Stimulated activated CD4-positive, alpha-beta T cell treated with anti-CD3 and anti-CD28 coated beads, TNF-alpha, amount 100 ng/mL, for 48 hours (primary cell): ENCODE results near the gene SLC35F3.

ENCODE experiments used
- DNase-seq, 3 donors: peaks; one replicate each; pipeline ENCODE4 v3.0.0-alpha.2; 2020; ENCODE audit warnings: low read depth in 3 of 3

Gene SLC35F3

DNA sequence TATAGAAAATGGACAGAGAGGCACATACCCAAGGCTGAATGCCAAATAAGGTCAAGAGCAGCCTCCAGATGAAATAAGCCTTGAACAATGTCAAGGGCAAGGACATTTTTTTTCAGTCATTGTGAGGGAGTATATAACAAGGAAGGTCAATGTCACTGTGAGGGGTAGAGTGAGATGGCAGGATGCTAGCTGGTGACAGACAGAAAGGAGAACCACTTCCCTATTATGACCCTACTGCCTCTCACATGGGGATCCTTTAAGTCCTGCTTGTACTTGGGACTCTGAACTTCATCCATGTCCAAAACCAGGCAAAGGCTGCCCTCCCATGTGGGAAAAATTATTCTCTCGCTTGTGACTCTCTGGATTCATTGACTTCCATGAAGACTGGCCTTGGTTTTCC, 349.3 kb downstream of the SLC35F3 start:
- no peak for DNase-seq

- no peak for DNase-seq
Measured at GRCh38 chr1:234256359-234256758, 351.9 kb downstream of the SLC35F3 start.

GRCh38 chr1:234258071-234258470, 353.6 kb downstream of the SLC35F3 start:
- DNase-seq = no peak

GRCh38 chr1:234260578-234260977, 356.1 kb downstream of the SLC35F3 start:
- peak in 2 of 3 donors; percentile 8 to 16 for DNase-seq

- DNase-seq = no peak
Measured at GRCh38 chr1:234261545-234261944, 357.1 kb downstream of the SLC35F3 start.

GRCh38 chr1:234262007-234262753, 357.7 kb downstream of the SLC35F3 start:
- DNase-seq = no peak

DNA sequence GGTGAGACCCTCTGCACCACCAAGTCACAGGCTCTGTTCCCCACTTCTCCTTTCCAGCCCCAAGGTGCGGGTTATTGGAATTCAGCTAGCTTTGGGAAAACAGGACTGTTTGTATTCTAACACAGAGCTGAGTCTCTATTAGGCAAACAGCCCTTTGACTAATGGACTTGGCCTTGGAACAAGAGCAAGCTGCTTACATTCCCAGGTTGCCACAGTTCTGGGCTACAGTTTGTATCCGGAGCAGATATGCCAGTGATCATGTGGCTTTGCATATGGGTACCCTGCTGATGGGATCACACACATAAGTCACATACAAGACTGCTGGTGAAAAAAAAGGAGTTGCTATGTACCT, 358.3 kb downstream of the SLC35F3 start:
- no peak for DNase-seq

- DNase-seq = no peak
Measured at GRCh38 chr1:234264832-234265231, 360.4 kb downstream of the SLC35F3 start.

GRCh38 chr1:234265321-234265720, 360.8 kb downstream of the SLC35F3 start:
- no peak for DNase-seq

DNA sequence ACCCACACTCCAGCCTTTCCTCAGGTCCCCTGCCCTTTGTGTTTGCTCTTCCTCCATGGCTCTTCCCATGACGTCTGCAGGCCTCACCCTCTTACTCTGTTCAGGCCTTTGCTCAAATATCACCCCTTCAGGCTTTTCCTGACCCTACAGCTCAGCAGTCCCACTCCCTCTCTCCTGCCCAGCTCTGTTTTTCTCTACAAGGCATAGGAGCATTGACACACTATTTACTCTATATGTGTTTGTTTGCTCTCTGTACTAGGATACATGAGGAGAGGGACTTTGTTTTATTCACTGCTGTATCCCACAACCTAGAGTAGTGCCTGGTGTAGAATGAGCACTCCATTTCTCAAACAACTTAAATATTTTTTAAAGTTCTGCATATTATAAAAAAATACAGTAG, 361.4 kb downstream of the SLC35F3 start:
- no peak for DNase-seq

GRCh38 chr1:234270093-234270492, 365.6 kb downstream of the SLC35F3 start:
- DNase-seq = no peak

DNA sequence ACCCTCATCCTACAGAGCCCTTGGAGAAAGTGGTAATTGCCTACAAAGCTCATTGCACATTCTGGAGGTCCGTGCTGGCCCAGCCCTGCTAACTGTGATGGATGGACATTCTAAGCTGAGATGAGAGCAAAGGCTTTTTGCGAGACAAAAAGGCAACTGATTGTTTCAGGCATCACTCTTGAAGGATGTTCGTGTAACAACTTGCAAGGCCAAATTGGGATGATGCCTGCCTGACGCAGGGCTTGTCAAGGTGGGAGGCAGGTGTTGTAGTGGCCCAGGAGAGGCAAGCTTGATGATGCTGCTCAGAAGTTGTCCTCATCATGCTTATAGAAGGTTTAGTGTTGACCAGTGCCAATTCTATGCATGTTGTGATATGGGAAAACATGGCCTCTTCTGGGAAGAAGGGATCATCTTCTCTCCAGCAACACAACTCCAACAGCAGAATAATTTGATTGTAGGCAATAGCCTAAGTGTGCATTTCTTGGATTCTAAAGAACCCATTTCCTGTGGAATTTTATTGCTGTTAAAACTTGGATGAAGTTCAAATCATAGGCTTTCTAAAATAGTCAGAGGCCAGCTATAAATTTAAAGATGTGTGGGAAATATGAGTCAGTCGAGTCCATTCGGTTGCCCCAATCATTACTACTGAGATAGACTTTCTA, 366.2 kb downstream of the SLC35F3 start:
- no peak for DNase-seq

DNA sequence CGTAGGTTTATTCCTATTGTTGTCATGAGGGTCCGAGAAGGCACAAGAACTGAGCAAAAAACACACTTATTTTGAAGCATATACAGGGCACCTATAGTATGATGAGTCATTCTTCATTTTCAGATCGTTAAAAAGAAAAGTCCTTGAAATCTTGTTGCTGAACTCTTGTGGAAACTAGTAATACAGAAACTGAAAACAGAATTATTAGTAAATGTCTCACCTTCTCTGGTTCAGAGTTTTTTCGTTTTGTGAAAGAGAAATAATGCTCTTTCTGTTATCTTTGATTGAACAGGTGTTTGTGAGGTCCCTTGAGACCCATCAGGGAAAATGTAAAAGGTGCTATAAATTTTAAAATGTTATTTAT, 366.7 kb downstream of the SLC35F3 start:
- DNase-seq = no peak

DNA sequence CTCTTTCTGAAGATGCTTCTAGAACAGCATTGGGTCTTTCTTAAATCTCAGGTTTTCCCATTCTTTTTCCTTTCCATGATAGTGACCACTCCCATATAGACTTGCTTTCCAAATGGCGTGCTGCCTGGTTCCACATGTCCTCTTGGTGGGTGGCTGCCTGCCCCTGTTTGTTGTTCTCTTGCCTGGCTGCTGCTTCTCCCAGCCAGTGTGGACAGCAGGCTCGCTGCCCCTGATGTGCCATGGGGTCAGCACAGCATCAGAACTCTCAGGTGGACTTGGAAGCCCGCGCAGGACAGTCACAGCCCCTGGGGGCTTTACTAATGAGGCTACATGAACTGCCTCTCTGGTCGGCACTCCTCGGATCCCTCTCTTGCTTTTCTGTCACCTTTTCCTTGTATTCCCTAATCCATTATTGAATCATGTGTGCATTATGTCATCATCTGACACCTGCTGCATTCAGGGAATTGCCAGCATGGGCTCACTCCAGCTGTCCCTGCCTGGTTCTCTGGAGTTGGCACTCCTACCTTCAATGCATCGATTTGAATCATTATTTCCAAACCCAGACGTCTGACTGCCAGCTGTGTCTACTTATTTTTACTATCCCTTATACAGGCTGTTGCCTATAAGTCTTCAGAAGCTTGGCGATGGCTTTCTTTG, 368.3 kb downstream of the SLC35F3 start:
- DNase-seq = no peak

- DNase-seq = no peak
Measured at GRCh38 chr1:234273981-234274380, 369.5 kb downstream of the SLC35F3 start.

GRCh38 chr1:234276151-234276788, 371.8 kb downstream of the SLC35F3 start:
- DNase-seq = no peak

GRCh38 chr1:234277161-234277868, 372.8 kb downstream of the SLC35F3 start:
- DNase-seq = no peak

- DNase-seq = no peak
Measured at GRCh38 chr1:234279021-234279420, 374.5 kb downstream of the SLC35F3 start.

DNA sequence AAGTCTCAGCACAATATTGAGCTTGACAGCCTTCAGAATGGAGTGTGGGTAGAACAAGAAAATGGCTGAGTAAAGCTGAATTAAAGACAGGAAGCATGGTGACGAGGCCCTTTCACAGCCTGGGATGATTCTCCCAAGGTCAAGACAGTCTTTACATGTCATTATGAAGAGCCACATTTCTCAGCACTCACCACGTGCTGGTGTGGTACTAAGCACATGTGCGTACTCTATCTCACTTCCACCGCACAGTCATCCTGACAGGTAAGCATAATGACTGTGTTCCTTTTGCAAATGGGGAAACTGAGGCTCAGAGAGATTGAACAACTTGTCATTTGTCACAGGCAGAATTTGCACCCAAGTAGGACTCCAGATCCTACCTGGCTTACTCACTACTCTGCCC, 376.0 kb downstream of the SLC35F3 start:
- DNase-seq = no peak

DNA sequence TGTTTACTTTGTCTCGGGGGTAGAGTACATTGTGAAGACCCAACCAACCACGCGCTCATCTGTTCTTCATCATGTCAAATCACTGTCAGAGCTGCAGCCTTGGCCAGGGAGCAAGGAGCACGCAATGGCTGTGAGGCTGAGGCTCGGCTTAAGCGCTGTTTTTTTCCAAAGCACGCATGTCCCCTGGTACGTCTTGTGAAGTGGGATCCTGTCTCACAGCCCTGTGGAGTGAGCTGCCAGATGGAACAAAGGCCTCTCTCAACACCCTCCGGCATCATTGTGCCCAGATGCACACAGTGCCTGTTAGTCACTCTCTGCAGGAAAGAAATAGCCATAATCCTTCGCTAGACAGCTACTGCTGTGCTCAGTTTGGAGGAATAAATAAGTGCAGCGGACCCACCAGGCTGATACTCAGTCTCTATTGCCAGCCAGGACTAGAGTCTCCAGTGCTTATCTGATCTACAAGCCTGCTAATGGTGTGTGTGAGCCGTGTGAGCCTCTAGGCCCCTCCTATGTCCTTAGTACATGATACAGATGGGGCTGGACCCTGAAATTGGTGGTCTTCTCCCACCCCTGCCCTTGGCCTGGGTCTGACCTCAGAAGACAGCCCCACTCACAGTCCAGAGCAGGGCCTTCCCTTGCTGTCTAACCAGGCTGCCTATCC, 377.5 kb downstream of the SLC35F3 start:
- no peak for DNase-seq

GRCh38 chr1:234286206-234286605, 381.7 kb downstream of the SLC35F3 start:
- no peak for DNase-seq
